CD4-positive, alpha-beta memory T cell (primary cell): ENCODE measurements around the gene ZNF70. TPM values are rescaled to one million over a fixed set of nuclear protein-coding genes. Genes with fewer than 3 reads are reported as not detected.

Source experiments
- CTCF ChIA-PET: fragments of 350-600 bp; sonication (Branson Sonifier 250); formaldehyde crosslinking; loops from one replicate; lab custom pipeline; 2021; ENCODE audit warnings: inconsistent platforms; ENCODE audit not compliant: partially characterized antibody; lab: Charles Lee
- POLR2A ChIA-PET: fragments of 350-600 bp; sonication (Branson Sonifier 250); formaldehyde crosslinking; loops from one replicate; lab custom pipeline; 2021; ENCODE audit not compliant: partially characterized antibody; lab: Charles Lee
- DNase-seq, 5 donors: peaks; one replicate each; pipeline versions ENCODE4 v3.0.0 to v3.0.0-alpha.2; 2020 to 2022; ENCODE audit warnings: mixed read lengths in 1 of 5
- H3K27ac ChIP-seq: one replicate; pipeline ENCODE4 v1.7.0; 2013; ENCODE audit warnings: low read depth, low read length
- H3K27me3 ChIP-seq: 2 replicates; pipeline ENCODE4 v1.7.0; 2013; ENCODE audit warnings: mild to moderate bottlenecking, low read length, moderate library complexity; ENCODE audit not compliant: insufficient read depth
- H3K36me3 ChIP-seq: 2 replicates; pipeline ENCODE4 v1.7.0; 2013; ENCODE audit warnings: mild to moderate bottlenecking, low read length, moderate library complexity; ENCODE audit not compliant: insufficient read depth
- H3K4me1 ChIP-seq: 2 replicates; pipeline ENCODE4 v1.7.0; 2013; ENCODE audit warnings: mild to moderate bottlenecking, low read length, moderate library complexity; ENCODE audit not compliant: insufficient read depth
- H3K4me3 ChIP-seq, 2 donors: one replicate each; pipeline ENCODE4 v1.7.0; 2013; ENCODE audit warnings: low read length in 2 of 2, mild to moderate bottlenecking in 1 of 2
- H3K9me3 ChIP-seq, 2 donors: one replicate each; pipeline ENCODE4 v1.7.0; 2013; ENCODE audit warnings: low read length in 2 of 2, control low read depth in 1 of 2; ENCODE audit not compliant: control insufficient read depth in 1 of 2
- H3K27ac Mint-ChIP-seq, 7 donors: one replicate each; pipeline ENCODE4 v1.8.0; 2020 to 2021; ENCODE audit warnings: mixed read lengths in 7 of 7, mild to moderate bottlenecking in 6 of 7, inconsistent platforms in 3 of 7, moderate library complexity in 3 of 7
- H3K27me3 Mint-ChIP-seq, 2 donors: one replicate each; pipeline ENCODE4 v1.8.0; 2020 to 2021; ENCODE audit warnings: mixed read lengths in 2 of 2
- H3K36me3 Mint-ChIP-seq, 2 donors: one replicate each; pipeline ENCODE4 v1.8.0; 2020 to 2021; ENCODE audit warnings: mixed read lengths in 2 of 2, inconsistent platforms in 1 of 2, mild to moderate bottlenecking in 1 of 2
- H3K4me1 Mint-ChIP-seq, 4 donors: one replicate each; pipeline ENCODE4 v1.8.0; 2020 to 2021; ENCODE audit warnings: mixed read lengths in 4 of 4, mild to moderate bottlenecking in 1 of 4
- H3K4me3 Mint-ChIP-seq, 8 donors: one replicate each; pipeline ENCODE4 v1.8.0; 2020 to 2021; ENCODE audit warnings: mixed read lengths in 8 of 8, mild to moderate bottlenecking in 7 of 8, moderate library complexity in 6 of 8, inconsistent platforms in 3 of 8
- H3K9me3 Mint-ChIP-seq, 8 donors: one replicate each; pipeline ENCODE4 v1.8.0; 2020 to 2021; ENCODE audit warnings: mixed read lengths in 8 of 8, mild to moderate bottlenecking in 5 of 8, inconsistent platforms in 3 of 8, moderate library complexity in 1 of 8
- intact Hi-C: fragments of 100-400 bp; cut with micrococcal nuclease; formaldehyde crosslinking; loops from one replicate; pipeline ENCODE4 v1.15.1; 2023
- polyA plus RNA-seq, 2 donors: library from polyadenylated mRNA; unstranded; fragments of 300-500 nt; fragmentation: Illumina TruSeq; gene quantifications; one replicate each; pipeline ENCODE4 v1.2.3, GENCODE V29; 2021
- total RNA-seq, 2 experiments: library from RNA; stranded (reverse); gene quantifications; one replicate each; pipeline ENCODE4 v1.2.3, GENCODE V29; 2021

Gene ZNF70
- total and polyA plus RNA-seq, 4 experiments from 2014 or later, result 0.37 to 7.4 (median 6.4) TPM; not detected in 1

DNA sequence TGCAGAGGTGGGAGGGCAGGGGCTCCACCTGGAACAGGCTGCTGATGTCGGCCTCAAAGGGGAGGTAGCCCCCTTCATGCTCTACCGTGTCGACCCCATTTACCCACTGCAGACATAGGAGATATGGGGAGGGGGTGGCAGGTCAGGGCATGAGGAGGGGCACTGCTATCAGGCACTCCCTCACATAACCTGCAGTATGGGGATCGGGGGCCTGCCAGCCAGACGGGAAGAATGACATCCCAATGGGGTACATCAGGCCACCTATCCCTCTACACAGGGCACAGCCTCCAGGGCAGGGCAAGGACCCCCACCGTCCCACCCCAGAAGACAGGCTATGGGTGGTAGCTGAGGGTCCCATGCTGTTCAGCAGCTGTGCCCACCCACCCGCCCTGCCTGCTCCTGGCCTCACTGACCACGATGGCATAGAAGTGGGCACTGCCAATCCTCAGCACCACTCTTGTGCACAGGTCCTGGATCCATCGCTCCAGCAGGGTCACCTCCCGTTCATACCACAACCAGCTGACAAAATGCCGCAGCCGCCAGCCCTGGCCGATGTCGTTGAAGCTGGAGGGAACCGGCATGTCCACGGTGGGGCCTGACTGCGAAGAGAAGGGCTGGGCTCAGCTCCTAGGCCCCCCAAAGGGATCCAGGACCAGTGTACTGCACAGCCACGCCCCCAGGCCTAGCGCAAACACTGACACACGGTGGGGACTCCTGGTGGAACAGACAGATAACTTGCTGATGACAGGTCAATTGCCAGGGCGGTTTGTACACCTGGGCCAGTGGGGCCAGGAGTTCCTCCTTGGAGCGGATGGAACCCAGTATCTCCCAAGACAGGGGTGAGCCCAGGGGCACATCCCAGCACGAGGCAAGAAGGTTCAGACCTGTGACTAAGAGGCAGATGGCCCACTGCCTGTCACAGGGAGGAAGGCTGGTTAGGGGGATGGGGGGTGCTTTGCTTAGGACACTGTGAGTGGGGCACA is 36.0 kb downstream of the ZNF70 start:
- H3K4me1 ChIP-seq, result peaks cover 21% of the 10 kb centered on the region
- DNase-seq, result no peak

DNA sequence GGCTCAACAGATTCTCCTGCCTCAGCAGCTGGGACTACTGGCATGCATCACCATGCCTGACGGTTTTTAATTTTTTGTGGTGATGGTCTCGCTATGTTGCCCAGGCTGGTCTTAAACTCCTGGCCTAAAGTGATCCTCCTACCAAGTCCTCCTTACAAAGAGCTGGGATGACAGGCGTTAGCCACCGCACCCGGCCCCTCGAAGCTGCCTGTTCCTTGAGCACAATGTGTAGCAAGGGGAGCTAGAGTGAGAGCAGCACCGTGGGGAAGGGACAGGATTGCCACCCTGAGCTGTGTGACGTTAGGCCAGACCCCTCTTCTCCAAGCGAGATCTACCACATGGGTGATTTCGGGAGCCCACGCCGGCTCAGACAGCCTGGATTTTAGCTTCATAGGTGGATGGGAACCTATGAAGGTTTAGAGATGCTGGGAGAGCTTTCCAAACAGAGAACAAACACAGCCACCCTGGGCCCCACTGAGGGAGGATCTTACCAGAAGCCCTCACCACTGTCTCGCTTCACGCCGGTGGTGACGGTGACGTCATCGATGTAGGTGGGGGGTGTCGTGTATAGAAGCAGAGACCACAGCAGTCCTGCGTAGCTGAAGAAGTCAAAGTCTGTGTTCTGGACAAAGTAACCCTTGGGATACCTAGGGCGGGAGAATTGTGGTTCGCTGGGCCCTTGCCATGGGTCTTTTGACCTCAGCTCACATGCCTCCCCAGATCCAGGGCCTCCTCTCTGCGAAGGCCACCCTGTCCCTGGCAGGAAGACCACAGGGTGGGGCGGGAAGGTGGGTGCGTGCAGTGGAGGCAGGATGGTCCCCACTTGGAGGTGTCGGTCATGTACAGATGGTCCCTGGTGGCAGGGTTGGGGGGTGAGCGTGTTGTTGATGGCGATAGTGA is 37.0 kb downstream of the ZNF70 start:
- Histone ChIP-seq H3K36me3 (peaks cover 48% of the 10 kb centered on the region), H3K4me3 (no peak overlapping the region), H3K4me1 (peaks cover 21% of the 10 kb centered on the region), H3K9me3 (no peaks in the 10 kb centered on the region), H3K27me3 (no peaks in the 10 kb centered on the region), H3K27ac (no peak overlapping the region)
- intact Hi-C loops, result no loop called here
- Mint-ChIP-seq H3K27me3 (no peaks in the 10 kb centered on the region), H3K36me3 (peaks cover 32 to 48% of the 10 kb centered on the region in 2 donors), H3K4me3 (peak overlapping the region in 4 of 8 donors; percentile 33 to 66 (median 40)), H3K4me1 (peaks cover 18 to 41% (median 26%) of the 10 kb centered on the region in 4 donors), H3K27ac (peak overlapping the region in 4 of 7 donors; percentile 59 to 75 (median 72)), H3K9me3 (no peaks in the 10 kb centered on the region)
- POLR2A ChIA-PET, result interaction anchor here (5.7 kb wide), 1 partner anchor 17 kb away, joined by 31 read pairs; no protein-coding TSS in a partner anchor
- DNase-seq, result no peak
- CTCF ChIA-PET, result interaction anchor here (1.6 kb wide), 1 partner anchor 11 kb away, joined by 3 read pairs; no protein-coding TSS in a partner anchor

More for the DNA sequence above, 36.0 kb downstream of the ZNF70 start:
- Histone ChIP-seq H3K36me3 (peaks cover 39% of the 10 kb centered on the region), H3K9me3 (no peaks in the 10 kb centered on the region), H3K27ac (no peak overlapping the region), H3K4me3 (no peak overlapping the region), H3K27me3 (no peaks in the 10 kb centered on the region)
- intact Hi-C loops, result loop anchor here (5.0 kb wide), 3 partner anchors 37 to 122 kb away; partner anchors contain the start of genes DERL3, SMARCB1, VPREB3 and ZNF70
- H3K9me3 Mint-ChIP-seq, result no peaks in the 10 kb centered on the region
- H3K27ac Mint-ChIP-seq, result peak overlapping the region in 5 of 7 donors; percentile 55 to 84 (median 60)
- H3K36me3 Mint-ChIP-seq, result peaks cover 23 to 39% of the 10 kb centered on the region in 2 donors
- peak overlapping the region; percentile 64 to 86 (median 75) for H3K4me3 Mint-ChIP-seq
- H3K4me1 Mint-ChIP-seq, result peaks cover 16 to 35% (median 23%) of the 10 kb centered on the region in 4 donors
- POLR2A ChIA-PET, result interaction anchor here (5.7 kb wide), 1 partner anchor 18 kb away, joined by 31 read pairs; no protein-coding TSS in a partner anchor
- CTCF ChIA-PET, result no interaction called here
- H3K27me3 Mint-ChIP-seq, result no peaks in the 10 kb centered on the region

DNA sequence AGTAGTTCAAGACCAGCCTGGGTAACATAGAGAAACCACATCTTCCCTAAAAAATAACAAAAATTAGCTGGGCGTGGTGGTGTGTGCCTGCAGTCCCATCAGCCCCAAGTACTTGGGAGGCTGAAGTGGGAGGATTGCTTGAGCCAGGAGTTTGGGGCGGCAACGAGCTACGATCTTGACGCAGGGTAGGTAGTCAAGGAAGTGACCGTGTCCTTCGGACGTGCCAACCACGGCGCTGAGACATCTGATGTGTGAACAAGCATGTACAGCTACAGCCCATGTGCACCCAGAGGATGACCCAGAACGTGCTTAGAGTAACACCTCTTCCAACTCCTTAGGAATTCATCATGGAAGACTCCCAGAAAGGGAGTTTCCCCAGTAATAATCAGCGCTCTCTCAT is 38.7 kb downstream of the ZNF70 start:
- Mint-ChIP-seq H3K9me3 (no peaks in the 10 kb centered on the region), H3K27ac (no peak overlapping the region), H3K4me1 (peaks cover 21 to 48% (median 26%) of the 10 kb centered on the region in 4 donors), H3K27me3 (no peaks in the 10 kb centered on the region), H3K36me3 (peaks cover 45 to 64% of the 10 kb centered on the region in 2 donors), H3K4me3 (no peak overlapping the region)
- H3K9me3 ChIP-seq, result no peaks in the 10 kb centered on the region
- peaks cover 18% of the 10 kb centered on the region for H3K4me1 ChIP-seq
- ChIA-PET POLR2A (interaction anchor here (5.7 kb wide), 1 partner anchor 15 kb away, joined by 31 read pairs; no protein-coding TSS in a partner anchor), CTCF (no interaction called here)
- no peak overlapping the region for H3K4me3 ChIP-seq
- H3K36me3 ChIP-seq, result peaks cover 57% of the 10 kb centered on the region
- no peak for DNase-seq
- intact Hi-C loops, result no loop called here
- no peak overlapping the region for H3K27ac ChIP-seq
- H3K27me3 ChIP-seq, result no peaks in the 10 kb centered on the region

DNA sequence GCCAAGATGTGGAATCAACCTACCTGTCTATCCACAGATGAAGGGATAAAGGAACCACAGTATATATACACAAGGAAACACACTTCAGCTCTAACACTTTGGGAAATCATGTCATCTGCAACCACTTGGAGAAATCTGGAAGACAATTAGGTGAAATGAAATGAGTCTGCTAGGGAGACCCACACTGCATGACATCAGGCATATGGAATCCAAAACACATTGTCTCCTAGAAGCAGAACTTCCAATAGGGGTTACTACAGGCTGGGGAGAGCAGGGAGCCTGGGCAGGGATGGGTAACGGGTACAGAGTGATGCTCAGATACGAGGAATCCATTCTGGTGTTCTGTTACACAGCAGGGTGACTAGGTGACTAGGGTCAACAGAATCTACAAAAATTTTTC is 41.8 kb downstream of the ZNF70 start:
- ChIA-PET CTCF (no interaction called here), POLR2A (interaction anchor here (1.4 kb wide), 1 partner anchor 12 kb away, joined by 4 read pairs; no protein-coding TSS in a partner anchor)
- Histone ChIP-seq H3K4me3 (no peak overlapping the region), H3K4me1 (peaks cover 19% of the 10 kb centered on the region), H3K9me3 (no peaks in the 10 kb centered on the region), H3K27me3 (no peaks in the 10 kb centered on the region), H3K36me3 (peaks cover 73% of the 10 kb centered on the region), H3K27ac (no peak overlapping the region)
- Mint-ChIP-seq H3K27me3 (no peaks in the 10 kb centered on the region), H3K4me3 (no peak overlapping the region), H3K4me1 (peaks cover 33 to 61% (median 38%) of the 10 kb centered on the region in 4 donors), H3K36me3 (peaks cover 66 to 89% of the 10 kb centered on the region in 2 donors), H3K27ac (peak overlapping the region in 1 of 7 donors; percentile 12), H3K9me3 (no peaks in the 10 kb centered on the region)
- intact Hi-C loops, result no loop called here
- no peak for DNase-seq

DNA sequence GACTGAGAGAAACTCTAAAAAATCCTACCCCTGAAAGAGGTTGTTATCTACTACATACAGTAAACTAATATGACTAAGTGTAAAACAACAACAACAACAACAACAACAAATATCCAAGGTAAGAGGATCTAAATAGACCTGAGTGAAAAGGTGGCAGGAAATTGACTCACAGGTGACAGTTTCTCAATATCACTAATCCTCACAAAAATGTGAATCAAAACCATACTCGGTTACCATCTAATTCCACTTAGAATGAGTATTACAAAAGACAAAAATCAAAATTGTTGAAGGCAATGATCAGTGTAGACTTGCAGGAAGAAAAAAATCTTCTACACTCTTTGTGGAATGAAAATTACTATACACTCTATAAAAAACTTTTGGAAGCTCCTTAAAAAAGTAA is 42.6 kb downstream of the ZNF70 start:
- Mint-ChIP-seq H3K9me3 (no peaks in the 10 kb centered on the region), H3K27me3 (no peaks in the 10 kb centered on the region), H3K27ac (peak overlapping the region in 5 of 7 donors; percentile 11 to 88 (median 25)), H3K36me3 (peaks cover 67 to 91% of the 10 kb centered on the region in 2 donors), H3K4me1 (peaks cover 37 to 64% (median 42%) of the 10 kb centered on the region in 4 donors), H3K4me3 (no peak overlapping the region)
- Histone ChIP-seq H3K27me3 (no peaks in the 10 kb centered on the region), H3K4me1 (peaks cover 23% of the 10 kb centered on the region), H3K9me3 (no peaks in the 10 kb centered on the region), H3K4me3 (no peak overlapping the region), H3K36me3 (peaks cover 66% of the 10 kb centered on the region), H3K27ac (no peak overlapping the region)
- intact Hi-C loops, result no loop called here
- no peak for DNase-seq
- POLR2A ChIA-PET, result interaction anchor here (1.4 kb wide), 1 partner anchor 11 kb away, joined by 4 read pairs; no protein-coding TSS in a partner anchor
- CTCF ChIA-PET, result no interaction called here

DNA sequence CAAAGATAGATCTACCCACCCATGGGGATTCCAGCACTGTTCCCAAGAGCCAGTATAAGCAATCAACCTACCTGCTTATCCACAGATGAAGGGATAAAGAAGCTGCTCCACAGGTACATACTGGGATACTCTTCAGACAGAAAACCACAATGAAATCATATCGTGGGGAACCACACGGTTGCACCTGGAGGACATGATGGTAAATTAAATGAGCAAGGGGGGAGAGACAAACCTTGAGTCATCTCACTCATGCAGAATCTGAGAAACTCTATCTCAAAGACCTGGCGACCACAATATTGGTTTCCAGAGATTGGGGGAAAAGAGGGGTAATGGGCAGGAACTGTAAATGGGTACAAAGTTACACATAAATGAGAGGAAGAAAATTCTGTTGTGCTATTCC is 45.6 kb downstream of the ZNF70 start:
- no peaks in the 10 kb centered on the region for H3K27me3 ChIP-seq
- peaks cover 67% of the 10 kb centered on the region for H3K36me3 ChIP-seq
- Mint-ChIP-seq H3K27me3 (no peaks in the 10 kb centered on the region), H3K27ac (peak overlapping the region; percentile 20 to 92 (median 89)), H3K4me3 (peak overlapping the region in 6 of 8 donors; percentile 4 to 65 (median 35)), H3K36me3 (peaks cover 83 to 96% of the 10 kb centered on the region in 2 donors), H3K4me1 (peaks cover 47 to 80% (median 53%) of the 10 kb centered on the region in 4 donors), H3K9me3 (no peaks in the 10 kb centered on the region)
- POLR2A ChIA-PET, result interaction anchor here (0.7 to 2.2 kb wide), 2 partner anchors 9 to 12 kb away, joined by 3 to 9 read pairs; no protein-coding TSS in a partner anchor
- peak overlapping the region; percentile 12 for H3K27ac ChIP-seq
- no peaks in the 10 kb centered on the region for H3K9me3 ChIP-seq
- intact Hi-C loops, result no loop called here
- no peak overlapping the region for H3K4me3 ChIP-seq
- DNase-seq, result no peak
- CTCF ChIA-PET, result no interaction called here
- H3K4me1 ChIP-seq, result peaks cover 23% of the 10 kb centered on the region
